HL-60 (cell line): ENCODE measurements around the gene CRLF1.

Experiments used
- GABPA ChIP-seq: IDR thresholded peaks from 2 replicates; pipeline ENCODE4 v1.6.1; 2012; ENCODE audit warnings: low read depth
- POLR2AphosphoS5 ChIP-seq: IDR thresholded peaks from 2 replicates; pipeline ENCODE4 v1.6.1; 2012; ENCODE audit warnings: low read depth
- SPI1 ChIP-seq: IDR thresholded peaks from 2 replicates; pipeline ENCODE4 v1.6.1; 2012; ENCODE audit warnings: low read depth, mild to moderate bottlenecking, borderline replicate concordance
- TF ChIP-seq, protein P1 (sequence below): IDR thresholded peaks from one replicate; pipeline ENCODE4 v1.5.1; 2011; ENCODE audit warnings: low read length, control low read depth, inconsistent platforms; ENCODE audit not compliant: insufficient read depth

GRCh38 chr19:18648973-18649315 is 42.3 kb upstream of the CRLF1 start:
- TF ChIP-seq GABPA (no peak), SPI1 (no peak), POLR2AphosphoS5 (no peak)
- TF ChIP-seq, protein P1, sequence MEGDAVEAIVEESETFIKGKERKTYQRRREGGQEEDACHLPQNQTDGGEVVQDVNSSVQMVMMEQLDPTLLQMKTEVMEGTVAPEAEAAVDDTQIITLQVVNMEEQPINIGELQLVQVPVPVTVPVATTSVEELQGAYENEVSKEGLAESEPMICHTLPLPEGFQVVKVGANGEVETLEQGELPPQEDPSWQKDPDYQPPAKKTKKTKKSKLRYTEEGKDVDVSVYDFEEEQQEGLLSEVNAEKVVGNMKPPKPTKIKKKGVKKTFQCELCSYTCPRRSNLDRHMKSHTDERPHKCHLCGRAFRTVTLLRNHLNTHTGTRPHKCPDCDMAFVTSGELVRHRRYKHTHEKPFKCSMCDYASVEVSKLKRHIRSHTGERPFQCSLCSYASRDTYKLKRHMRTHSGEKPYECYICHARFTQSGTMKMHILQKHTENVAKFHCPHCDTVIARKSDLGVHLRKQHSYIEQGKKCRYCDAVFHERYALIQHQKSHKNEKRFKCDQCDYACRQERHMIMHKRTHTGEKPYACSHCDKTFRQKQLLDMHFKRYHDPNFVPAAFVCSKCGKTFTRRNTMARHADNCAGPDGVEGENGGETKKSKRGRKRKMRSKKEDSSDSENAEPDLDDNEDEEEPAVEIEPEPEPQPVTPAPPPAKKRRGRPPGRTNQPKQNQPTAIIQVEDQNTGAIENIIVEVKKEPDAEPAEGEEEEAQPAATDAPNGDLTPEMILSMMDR: no peak
